H9 (cell line): Measurements from ENCODE around the gene DBH. TPM values are rescaled to one million over a fixed set of nuclear protein-coding genes. Genes with fewer than 3 reads are reported as not detected.

Experiments
- DNase-seq: peaks from one replicate; pipeline ENCODE4 v3.0.0-alpha.2; 2017
- H2AFZ ChIP-seq: one replicate; pipeline ENCODE4 v1.6.1; 2013; ENCODE audit warnings: mild to moderate bottlenecking, low read length, control low read depth, moderate library complexity
- H2AK5ac ChIP-seq: 2 replicates; pipeline ENCODE4 v1.6.1; 2013; ENCODE audit warnings: low read length, control low read depth, mixed read lengths; ENCODE audit not compliant: insufficient read length
- H2BK120ac ChIP-seq: one replicate; pipeline ENCODE4 v1.6.1; 2013; ENCODE audit warnings: low read depth, mild to moderate bottlenecking, low read length, control low read depth, inconsistent platforms; ENCODE audit not compliant: poor library complexity, severe bottlenecking
- H2BK12ac ChIP-seq: 2 replicates; pipeline ENCODE4 v1.6.1; 2013; ENCODE audit warnings: low read length, control low read depth, mixed read lengths, low read depth; ENCODE audit not compliant: insufficient read length
- H2BK15ac ChIP-seq: 2 replicates; pipeline ENCODE4 v1.6.1; 2013; ENCODE audit warnings: low read depth, low read length, control low read depth
- H2BK20ac ChIP-seq: one replicate; pipeline ENCODE4 v1.6.1; 2013; ENCODE audit warnings: low read depth, mild to moderate bottlenecking, low read length, control low read depth, inconsistent platforms; ENCODE audit not compliant: poor library complexity, severe bottlenecking
- H2BK5ac ChIP-seq: 2 replicates; pipeline ENCODE4 v1.6.1; 2013; ENCODE audit warnings: low read length, control low read depth, mixed read lengths; ENCODE audit not compliant: insufficient read length
- H3K14ac ChIP-seq: 2 replicates; pipeline ENCODE4 v1.6.1; 2013; ENCODE audit warnings: low read length, control low read depth; ENCODE audit not compliant: insufficient read depth
- H3K18ac ChIP-seq: 2 replicates; pipeline ENCODE4 v1.6.1; 2013; ENCODE audit warnings: low read depth, mild to moderate bottlenecking, mixed read lengths, low read length, control low read depth; ENCODE audit not compliant: insufficient read length
- H3K23ac ChIP-seq: 2 replicates; pipeline ENCODE4 v1.6.1; 2013; ENCODE audit warnings: low read length, control low read depth, mixed read lengths, low read depth; ENCODE audit not compliant: insufficient read length
- H3K23me2 ChIP-seq: 2 replicates; pipeline ENCODE4 v1.6.1; 2013; ENCODE audit warnings: low read depth, mild to moderate bottlenecking, mixed read lengths, low read length, control low read depth; ENCODE audit not compliant: insufficient read length, poor library complexity, severe bottlenecking
- H3K27ac ChIP-seq: 2 replicates; pipeline ENCODE4 v1.5.1; 2013; ENCODE audit warnings: low read length, control low read depth, mixed read lengths, low read depth; ENCODE audit not compliant: insufficient read length
- H3K27me3 ChIP-seq: 2 replicates; pipeline ENCODE4 v1.6.1; 2013; ENCODE audit warnings: low read length, control low read depth, inconsistent platforms; ENCODE audit not compliant: insufficient read depth
- H3K4ac ChIP-seq: 2 replicates; pipeline ENCODE4 v1.6.1; 2013; ENCODE audit warnings: low read depth, mild to moderate bottlenecking, control low read depth, inconsistent platforms, low read length, moderate library complexity
- H3K4me1 ChIP-seq: 2 replicates; pipeline ENCODE4 v1.6.1; 2013; ENCODE audit warnings: low read length, control low read depth, inconsistent platforms; ENCODE audit not compliant: insufficient read depth
- H3K4me2 ChIP-seq: 2 replicates; pipeline ENCODE4 v1.6.1; 2013; ENCODE audit warnings: low read length, control low read depth, mixed read lengths; ENCODE audit not compliant: insufficient read length, insufficient read depth
- H3K56ac ChIP-seq: 2 replicates; pipeline ENCODE4 v1.6.1; 2013; ENCODE audit warnings: low read depth, mild to moderate bottlenecking, mixed read lengths, low read length, control low read depth; ENCODE audit not compliant: insufficient read length
- H3K79me1 ChIP-seq: 2 replicates; pipeline ENCODE4 v1.6.1; 2013; ENCODE audit warnings: low read depth, mild to moderate bottlenecking, moderate library complexity, low read length, control low read depth, inconsistent platforms; ENCODE audit not compliant: insufficient read depth, poor library complexity, severe bottlenecking
- H3K79me2 ChIP-seq: 2 replicates; pipeline ENCODE4 v1.6.1; 2013; ENCODE audit warnings: low read length, control low read depth, inconsistent platforms; ENCODE audit not compliant: insufficient read depth
- H3K9ac ChIP-seq: 2 replicates; pipeline ENCODE4 v1.6.1; 2013; ENCODE audit warnings: low read length, control low read depth, mixed read lengths; ENCODE audit not compliant: insufficient read length; ENCODE audit errors: extremely low read depth
- H3K9me3 ChIP-seq: one replicate; pipeline ENCODE4 v1.6.1; 2013; ENCODE audit warnings: low read depth, low read length, inconsistent platforms; ENCODE audit not compliant: control insufficient read depth
- H3T11ph ChIP-seq: one replicate; pipeline ENCODE4 v1.6.1; 2013; ENCODE audit warnings: mild to moderate bottlenecking, low read length, control low read depth, inconsistent platforms
- H4K20me1 ChIP-seq: one replicate; pipeline ENCODE4 v1.6.1; 2013; ENCODE audit not compliant: control insufficient read depth, insufficient read length, insufficient read depth
- H4K5ac ChIP-seq: 2 replicates; pipeline ENCODE4 v1.6.1; 2013; ENCODE audit warnings: low read depth, mild to moderate bottlenecking, mixed read lengths, low read length, control low read depth; ENCODE audit not compliant: insufficient read length
- H4K8ac ChIP-seq: replicated peaks from 2 replicates; pipeline ENCODE4 v1.6.1; 2013; ENCODE audit warnings: low read length, control low read depth, mixed read lengths, low read depth; ENCODE audit not compliant: insufficient read length
- H4K91ac ChIP-seq: 2 replicates; pipeline ENCODE4 v1.6.1; 2013; ENCODE audit warnings: low read depth, mild to moderate bottlenecking, moderate library complexity, mixed read lengths, low read length, control low read depth; ENCODE audit not compliant: insufficient read length
- H3K27ac Mint-ChIP-seq, 3 experiments: 2 replicates in 2 of 3; 3 replicates in 1 of 3; pipeline ENCODE4 v1.8.0; 2020 to 2021; ENCODE audit warnings: mixed read lengths in 3 of 3, mild to moderate bottlenecking in 1 of 3, moderate library complexity in 1 of 3
- H3K27me3 Mint-ChIP-seq: 2 replicates; pipeline ENCODE4 v1.8.0; 2021; ENCODE audit warnings: low read depth, mild to moderate bottlenecking, moderate library complexity, mixed read lengths
- H3K36me3 Mint-ChIP-seq, 3 experiments: 2 replicates in 2 of 3; 3 replicates in 1 of 3; pipeline ENCODE4 v1.8.0; 2020 to 2021; ENCODE audit warnings: low read depth in 3 of 3, mixed read lengths in 3 of 3; ENCODE audit not compliant: insufficient read depth in 1 of 3
- H3K4me1 Mint-ChIP-seq, 2 experiments: 2 replicates each; pipeline ENCODE4 v1.8.0; 2020; ENCODE audit warnings: mixed read lengths in 2 of 2
- H3K4me3 Mint-ChIP-seq, 2 experiments: 2 replicates in 1 of 2; 3 replicates in 1 of 2; pipeline ENCODE4 v1.8.0; 2020 to 2021; ENCODE audit warnings: mild to moderate bottlenecking in 2 of 2, mixed read lengths in 2 of 2, moderate library complexity in 1 of 2
- H3K9me3 Mint-ChIP-seq, 2 experiments: 2 replicates in 1 of 2; 3 replicates in 1 of 2; pipeline ENCODE4 v1.8.0; 2020; ENCODE audit warnings: mild to moderate bottlenecking in 2 of 2, mixed read lengths in 2 of 2, moderate library complexity in 1 of 2
- CTCF ChIP-seq: fragments of 200-600 bp; sonication (generic); conservative IDR thresholded peaks from 3 replicates; pipeline ENCODE4 v1.8.0; 2021; ENCODE audit warnings: antibody characterized with exemption, mild to moderate bottlenecking
- whole genome bisulfite sequencing: extraction: QIAGEN DNeasy Blood & Tissue Kit; methylation state at CpG from one replicate; pipeline ENCODE4 v1.1.7; 2013; ENCODE audit warnings: missing lambda C conversion rate, low lambda C conversion rate, mixed read lengths; ENCODE audit not compliant: insufficient read length; ENCODE audit errors: extremely low coverage; 5-methylcytosine and 5-hydroxymethylcytosine counted together
- total RNA-seq: library from RNA; stranded (reverse); gene quantifications from 2 replicates; pipeline ENCODE4 v1.2.1, GENCODE V29; 2021

The DBH gene
- total RNA-seq, 1 experiment from 2014 or later = not detected

- WGBS = no CpG with 5 or more reads among the region's 23 CpGs
- no peak overlapping the region for H3K27ac ChIP-seq
- no peak overlapping the region for H3K14ac ChIP-seq
- H3K4me3 Mint-ChIP-seq = no peak overlapping the region; a peak in 1 of 5 replicates
- no peaks in the 10 kb centered on the region for H3K27me3 ChIP-seq
- no peak overlapping the region for H2BK12ac ChIP-seq
- H3K56ac ChIP-seq = no peak overlapping the region
- H3K27me3 Mint-ChIP-seq = peaks cover 12% of the 10 kb centered on the region
- H4K8ac ChIP-seq = no peak overlapping the region
- no peak overlapping the region for H2BK15ac ChIP-seq
- no peak overlapping the region for H3K4me2 ChIP-seq
- H3K18ac ChIP-seq = no peak overlapping the region
- H3K4ac ChIP-seq = no peak overlapping the region
- H2BK5ac ChIP-seq = no peak overlapping the region
- H4K20me1 ChIP-seq = no peaks in the 10 kb centered on the region
- H3K9me3 ChIP-seq = no peaks in the 10 kb centered on the region
- H4K91ac ChIP-seq = no peak overlapping the region
- H3T11ph ChIP-seq = no peak overlapping the region
- TF ChIP-seq CTCF = no peak
- no peak for DNase-seq
- no peak overlapping the region for H2AK5ac ChIP-seq
- H3K4me1 ChIP-seq = no peaks in the 10 kb centered on the region
- no peak overlapping the region for H3K27ac Mint-ChIP-seq
- H2AFZ ChIP-seq = no peak overlapping the region
- no peak overlapping the region for H3K23ac ChIP-seq
- no peaks in the 10 kb centered on the region for H3K23me2 ChIP-seq
- no peak overlapping the region for H4K5ac ChIP-seq
- H3K36me3 Mint-ChIP-seq = no peaks in the 10 kb centered on the region
- no peaks in the 10 kb centered on the region for H3K9me3 Mint-ChIP-seq
- no peak overlapping the region for H3K9ac ChIP-seq
- no peak overlapping the region for H2BK20ac ChIP-seq
- no peaks in the 10 kb centered on the region for H3K79me1 ChIP-seq
- no peaks in the 10 kb centered on the region for H3K79me2 ChIP-seq
- peaks cover 10 to 22% of the 10 kb centered on the region in 2 experiments for H3K4me1 Mint-ChIP-seq
- no peak overlapping the region for H2BK120ac ChIP-seq
Observed at GRCh38 chr9:133643978-133644760, 8.0 kb downstream of the DBH start.
